Activated CD4-positive, alpha-beta T cell treated with anti-CD3 and anti-CD28 coated beads, Interleukin-2, amount 50 U/mL, for 16 hours (primary cell): ENCODE measurements around the gene TMED3.

Experiments used
- DNase-seq: peaks from one replicate; pipeline ENCODE4 v3.0.0-alpha.2; 2020

TMED3 gene

GRCh38 chr15:79310985-79311900 is at the start of gene TMED3:
TSS of gene TMED3 (plus strand) at chr15:79311112. CDS start at chr15:79311250, 138 bp downstream.
- DNase-seq = peak; percentile 91

- no peak for DNase-seq
Measured at GRCh38 chr15:79261836-79262235, 49.1 kb upstream of the TMED3 start.

GRCh38 chr15:79265167-79265566 is 45.7 kb upstream of the TMED3 start:
- DNase-seq = no peak

GRCh38 chr15:79265987-79266579 is 44.8 kb upstream of the TMED3 start:
- DNase-seq = no peak

GRCh38 chr15:79282371-79283251 is 28.3 kb upstream of the TMED3 start, which contains the start of gene ANKRD34C:
TSS of gene ANKRD34C (plus strand) at chr15:79282722. CDS start at chr15:79293285, 10,563 bp downstream.
- DNase-seq = no peak

- DNase-seq = peak; percentile 18
Measured at GRCh38 chr15:79283252-79284048, 27.5 kb upstream of the TMED3 start.

- DNase-seq = no peak
Measured at GRCh38 chr15:79290642-79291275, 20.2 kb upstream of the TMED3 start.

- DNase-seq = no peak
Measured at GRCh38 chr15:79292011-79292410, 18.9 kb upstream of the TMED3 start.

GRCh38 chr15:79294075-79294474 is 16.8 kb upstream of the TMED3 start:
- no peak for DNase-seq

- DNase-seq = peak; percentile 20
Measured at GRCh38 chr15:79296583-79296982, 14.3 kb upstream of the TMED3 start.

GRCh38 chr15:79299126-79299840 is 11.6 kb upstream of the TMED3 start:
- DNase-seq = no peak

- DNase-seq = no peak
Measured at GRCh38 chr15:79299841-79300235, 11.1 kb upstream of the TMED3 start.

GRCh38 chr15:79307251-79307650 is 3.7 kb upstream of the TMED3 start:
- DNase-seq = no peak

- DNase-seq = no peak
Measured at GRCh38 chr15:79308874-79309273, 2.0 kb upstream of the TMED3 start.

GRCh38 chr15:79310612-79310984 is 314 bp upstream of the TMED3 start:
- DNase-seq = no peak

GRCh38 chr15:79311901-79312553 is 1.1 kb downstream of the TMED3 start:
- peak; percentile 3 for DNase-seq

GRCh38 chr15:79314186-79314585 is 3.3 kb downstream of the TMED3 start:
- no peak for DNase-seq

GRCh38 chr15:79314811-79315210 is 3.9 kb downstream of the TMED3 start:
- DNase-seq = no peak

- DNase-seq = no peak
Measured at GRCh38 chr15:79315623-79316328, 4.9 kb downstream of the TMED3 start.

GRCh38 chr15:79316864-79317263 is 6.0 kb downstream of the TMED3 start:
- DNase-seq = no peak
